PC-9 (cell line): ENCODE measurements around the gene SNX33. TPM values are rescaled to one million over a fixed set of nuclear protein-coding genes. Genes with fewer than 3 reads are reported as not detected.

Experiments
- BruUV-seq: library from RNA; stranded (reverse); fragments of 400-500 nt; replicated peaks from 2 replicates; lab custom pipeline; 2021; lab: Mats Ljungman, UMichigan
- CTCF ChIA-PET: fragments of 300-600 bp; sonication (Branson Sonifier 250); formaldehyde crosslinking; loops from one replicate; lab custom pipeline; 2022; ENCODE audit warnings: antibody characterized with exemption; lab: Charles Lee
- POLR2A ChIA-PET: fragments of 300-600 bp; sonication (Branson Sonifier 250); formaldehyde crosslinking; loops from one replicate; lab custom pipeline; 2022; ENCODE audit warnings: antibody characterized with exemption; ENCODE audit not compliant: unreplicated experiment; lab: Charles Lee
- DNase-seq, 2 experiments: peaks; one replicate each; pipeline versions ENCODE4 v3.0.0 to v3.0.0-alpha.2; 2015 to 2022; ENCODE audit warnings: mixed read lengths in 1 of 2
- H2AFZ ChIP-seq: fragments of 200-600 bp; sonication (generic); 2 replicates; pipeline ENCODE4 v1.8.1; 2017; ENCODE audit warnings: antibody characterized with exemption
- H3F3A ChIP-seq: fragments of 200-600 bp; sonication (generic); 2 replicates; pipeline ENCODE4 v1.8.1; 2017; ENCODE audit warnings: antibody characterized with exemption, mild to moderate bottlenecking, low read depth; ENCODE audit not compliant: insufficient read depth
- H3K27ac ChIP-seq: fragments of 200-600 bp; sonication (generic); 2 replicates; pipeline ENCODE4 v1.6.1; 2016; ENCODE audit warnings: mixed run types
- H3K27me3 ChIP-seq: fragments of 200-600 bp; sonication (generic); 2 replicates; pipeline ENCODE4 v1.6.1; 2016; ENCODE audit warnings: low read depth, mixed run types; ENCODE audit not compliant: insufficient read depth
- H3K36me3 ChIP-seq: fragments of 200-600 bp; sonication (generic); 2 replicates; pipeline ENCODE4 v1.6.1; 2016; ENCODE audit warnings: low read depth, mixed run types
- H3K4me1 ChIP-seq: fragments of 200-600 bp; sonication (generic); replicated peaks from 2 replicates; pipeline ENCODE4 v1.6.1; 2016; ENCODE audit warnings: mixed run types; ENCODE audit not compliant: insufficient read depth
- H3K4me2 ChIP-seq: fragments of 200-600 bp; sonication (generic); 2 replicates; pipeline ENCODE4 v1.6.1; 2017; ENCODE audit warnings: mixed run types
- H3K4me3 ChIP-seq: fragments of 200-600 bp; sonication (generic); 2 replicates; pipeline ENCODE4 v1.6.1; 2016; ENCODE audit warnings: mixed run types
- H3K79me2 ChIP-seq: fragments of 200-600 bp; sonication (generic); 2 replicates; pipeline ENCODE4 v1.6.1; 2017; ENCODE audit warnings: low read depth, mixed run types
- H3K9me2 ChIP-seq: fragments of 200-600 bp; sonication (generic); 2 replicates; pipeline ENCODE4 v1.8.1; 2017; ENCODE audit warnings: mild to moderate bottlenecking; ENCODE audit not compliant: insufficient read depth
- H3K9me3 ChIP-seq: fragments of 200-600 bp; sonication (generic); 2 replicates; pipeline ENCODE4 v1.8.1; 2016; ENCODE audit warnings: low read depth; ENCODE audit not compliant: insufficient read depth
- H4K20me1 ChIP-seq: fragments of 200-600 bp; sonication (generic); 2 replicates; pipeline ENCODE4 v1.8.1; 2017; ENCODE audit not compliant: insufficient read depth
- CTCF ChIP-seq: fragments of 200-600 bp; sonication (generic); conservative IDR thresholded peaks from 2 replicates; pipeline ENCODE4 v1.6.1; 2017; ENCODE audit warnings: mixed run types, antibody characterized with exemption, mild to moderate bottlenecking, moderate library complexity
- EZH2 ChIP-seq: fragments of 200-600 bp; sonication (generic); IDR thresholded peaks from 2 replicates; pipeline ENCODE4 v1.8.0; 2017; ENCODE audit warnings: antibody characterized with exemption, low read depth
- intact Hi-C: fragments of 100-400 bp; cut with micrococcal nuclease; formaldehyde crosslinking; loops from one replicate; pipeline ENCODE4 v1.10.0; 2022; ENCODE audit not compliant: unreplicated experiment
- total RNA-seq: library from RNA; stranded (reverse); gene quantifications from 2 replicates; pipeline ENCODE4 v1.2.3, GENCODE V29; 2021

The SNX33 gene
- total RNA-seq, 1 experiment from 2014 or later = 27.8 TPM

GRCh38 chr15:75606026-75606425 is 41.7 kb upstream of the SNX33 start:
- Histone ChIP-seq H3K27me3 (no peaks in the 10 kb centered on the region), H3K4me2 (no peak overlapping the region), H3K27ac (no peak overlapping the region), H3K4me3 (no peak overlapping the region), H4K20me1 (no peaks in the 10 kb centered on the region), H3F3A (no peaks in the 10 kb centered on the region), H3K4me1 (no peaks in the 10 kb centered on the region), H3K79me2 (no peaks in the 10 kb centered on the region), H3K9me3 (no peaks in the 10 kb centered on the region), H3K9me2 (no peaks in the 10 kb centered on the region), H3K36me3 (peaks cover 2% of the 10 kb centered on the region), H2AFZ (no peak overlapping the region)
- POLR2A ChIA-PET = no interaction called here
- intact Hi-C loops = no loop called here
- CTCF ChIA-PET = no interaction called here
- no peak for TF ChIP-seq EZH2
- no peak for TF ChIP-seq CTCF
- no TSS peak for BruUV-seq
- DNase-seq = no peak

GRCh38 chr15:75606711-75607699 is 40.7 kb upstream of the SNX33 start:
- H3K27me3 ChIP-seq = no peaks in the 10 kb centered on the region
- H4K20me1 ChIP-seq = no peaks in the 10 kb centered on the region
- no peaks in the 10 kb centered on the region for H3K79me2 ChIP-seq
- ChIA-PET CTCF (no interaction called here), POLR2A (interaction anchor here (0.6 kb wide), 1 partner anchor 1460 kb away, joined by 4 read pairs; no protein-coding TSS in a partner anchor)
- H3F3A ChIP-seq = no peaks in the 10 kb centered on the region
- no peak overlapping the region for H2AFZ ChIP-seq
- no peaks in the 10 kb centered on the region for H3K4me1 ChIP-seq
- H3K4me3 ChIP-seq = no peak overlapping the region
- H3K9me2 ChIP-seq = no peaks in the 10 kb centered on the region
- no TSS peak for BruUV-seq
- intact Hi-C loops = no loop called here
- no peak for TF ChIP-seq CTCF
- TF ChIP-seq EZH2 = no peak
- H3K9me3 ChIP-seq = no peaks in the 10 kb centered on the region
- no peak for DNase-seq
- H3K36me3 ChIP-seq = no peaks in the 10 kb centered on the region
- no peak overlapping the region for H3K27ac ChIP-seq
- H3K4me2 ChIP-seq = no peak overlapping the region

- H3K36me3 ChIP-seq = peaks cover 4% of the 10 kb centered on the region; the same call in 1 of the 2 replicates
- intact Hi-C loops = no loop called here
- H4K20me1 ChIP-seq = no peaks in the 10 kb centered on the region
- no TSS peak for BruUV-seq
- H3K4me2 ChIP-seq = no peak overlapping the region
- no peak overlapping the region for H3K4me3 ChIP-seq
- H2AFZ ChIP-seq = no peak overlapping the region
- no peak for DNase-seq
- ChIA-PET CTCF (no interaction called here), POLR2A (no interaction called here)
- TF ChIP-seq EZH2 (no peak), CTCF (no peak)
- H3K9me2 ChIP-seq = no peaks in the 10 kb centered on the region
- H3K9me3 ChIP-seq = no peaks in the 10 kb centered on the region
- peaks cover 13% of the 10 kb centered on the region for H3K4me1 ChIP-seq
- H3K27me3 ChIP-seq = no peaks in the 10 kb centered on the region
- no peak overlapping the region for H3K27ac ChIP-seq
- no peaks in the 10 kb centered on the region for H3K79me2 ChIP-seq
- H3F3A ChIP-seq = peaks cover 8% of the 10 kb centered on the region
Measured at GRCh38 chr15:75616766-75617165, 30.9 kb upstream of the SNX33 start.
